GM12801 (cell line): ENCODE results near the gene ZNF277.

Experiments used
- CTCF ChIP-seq: IDR thresholded peaks from one replicate; pipeline ENCODE4 v1.5.1; 2011; ENCODE audit warnings: control low read depth; ENCODE audit not compliant: insufficient read length; ENCODE audit errors: extremely low read depth

The ZNF277 gene

GRCh38 chr7:112162142-112162766 lies 44.2 kb upstream of the ZNF277 start:
- TF ChIP-seq CTCF = no peak

- no peak for TF ChIP-seq CTCF
These were observed 43.5 kb upstream of the ZNF277 start for GRCh38 chr7:112162784-112163506.

- TF ChIP-seq CTCF = no peak
These were observed 39.3 kb upstream of the ZNF277 start for GRCh38 chr7:112167147-112167546.

- no peak for TF ChIP-seq CTCF
These were observed 37.6 kb upstream of the ZNF277 start for GRCh38 chr7:112168915-112169314.

- no peak for TF ChIP-seq CTCF
These were observed 34.8 kb upstream of the ZNF277 start for GRCh38 chr7:112171673-112172072.

GRCh38 chr7:112172870-112173567 lies 33.5 kb upstream of the ZNF277 start:
- TF ChIP-seq CTCF = no peak

- no peak for TF ChIP-seq CTCF
These were observed 33.0 kb upstream of the ZNF277 start for GRCh38 chr7:112173568-112173905.
